ENCODE data around the gene KIF6.

Gene KIF6

GRCh38 chr6:39319621-39320362 lies 405.4 kb downstream of the KIF6 start:
- POLR2A ChIA-PET = no interaction called here
- CTCF ChIA-PET = interaction anchor here (0.6 to 1.6 kb wide), 2 partner anchors 10 to 156 kb away, joined by 5 to 11 read pairs; no protein-coding TSS in a partner anchor
- no peaks in the 10 kb centered on the region for H3K4me1 ChIP-seq (ENCODE audit: control insufficient read depth, insufficient read depth, low read length)
- no peaks in the 10 kb centered on the region for H3K9me3 ChIP-seq (ENCODE audit: control insufficient read depth, insufficient read depth, low read depth, low read length)
- H3K36me3 ChIP-seq (ENCODE audit: control insufficient read depth in 2 of 2, insufficient read depth in 1 of 2, low read length in 2 of 2) = no peaks in the 10 kb centered on the region
- no peak for TF ChIP-seq ZNF174 (tag by site-specific recombination; IDR thresholded peaks at IDR 0.05)
- TF ChIP-seq SCRT2 (tag by site-specific recombination; IDR thresholded peaks at IDR 0.05) = no peak
- no peak for TF ChIP-seq ZNF133 (tag by site-specific recombination; IDR thresholded peaks at IDR 0.05)
- no peak for TF ChIP-seq ZNF138 (tag by site-specific recombination; IDR thresholded peaks at IDR 0.05; ENCODE audit: borderline replicate concordance)
- TF ChIP-seq ZBTB20 (tag by site-specific recombination; IDR thresholded peaks at IDR 0.05) = no peak
- TF ChIP-seq ZNF324 (tag by site-specific recombination; IDR thresholded peaks at IDR 0.05) = no peak
- no peak for TF ChIP-seq ZNF335 (tag by site-specific recombination; conservative IDR thresholded peaks at IDR 0.05)
- TF ChIP-seq ZNF214 (tag by site-specific recombination; IDR thresholded peaks at IDR 0.05; ENCODE audit: borderline replicate concordance) = no peak
- TF ChIP-seq ZNF626 (tag by site-specific recombination; IDR thresholded peaks at IDR 0.05) = no peak
- TF ChIP-seq ZBTB10 (tag by site-specific recombination; IDR thresholded peaks at IDR 0.05) = no peak
- TF ChIP-seq ZNF677 (tag by site-specific recombination; IDR thresholded peaks at IDR 0.05) = no peak
- TF ChIP-seq ZFP3 (tag by site-specific recombination; IDR thresholded peaks at IDR 0.05; ENCODE audit: low read depth) = no peak
- TF ChIP-seq ZNF280D (tag by site-specific recombination; IDR thresholded peaks at IDR 0.05) = no peak
- no peak for TF ChIP-seq ZNF221 (tag by site-specific recombination; IDR thresholded peaks at IDR 0.05; ENCODE audit: borderline replicate concordance)
- TF ChIP-seq ZNF202 (tag by site-specific recombination; IDR thresholded peaks at IDR 0.05; ENCODE audit: borderline replicate concordance) = no peak
- TF ChIP-seq GLIS2 (tag by site-specific recombination; IDR thresholded peaks at IDR 0.05) = no peak
- no peak for TF ChIP-seq ZNF140 (tag by site-specific recombination; IDR thresholded peaks at IDR 0.05)
- TF ChIP-seq ZNF529 (tag by site-specific recombination; IDR thresholded peaks at IDR 0.05; ENCODE audit: insufficient replicate concordance) = no peak
- no peak for TF ChIP-seq ZSCAN23 (tag by site-specific recombination; IDR thresholded peaks at IDR 0.05)
- TF ChIP-seq GLIS1 (tag by site-specific recombination; IDR thresholded peaks at IDR 0.05) = no peak
- no peak overlapping the region for H3K4me3 ChIP-seq (ENCODE audit: low read depth, low read length)
- H3K27ac ChIP-seq (ENCODE audit: extremely low read depth, low read depth, low read length) = no peak overlapping the region

GRCh38 chr6:39317256-39317655 lies 408.0 kb downstream of the KIF6 start:
- Histone ChIP-seq H3K4me1 (ENCODE audit: control insufficient read depth, insufficient read depth, low read length) (no peaks in the 10 kb centered on the region), H3K36me3 (ENCODE audit: control insufficient read depth in 2 of 2, insufficient read depth in 1 of 2, low read length in 2 of 2) (no peaks in the 10 kb centered on the region), H3K27ac (ENCODE audit: extremely low read depth, low read depth, low read length) (no peak overlapping the region), H3K9me3 (ENCODE audit: control insufficient read depth, insufficient read depth, low read depth, low read length) (no peaks in the 10 kb centered on the region), H3K4me3 (ENCODE audit: low read depth, low read length) (no peak overlapping the region)
- TF ChIP-seq KLF9 (tag by site-specific recombination; IDR thresholded peaks at IDR 0.05; ENCODE audit: low read depth) (no peak), ZNF138 (tag by site-specific recombination; IDR thresholded peaks at IDR 0.05; ENCODE audit: borderline replicate concordance) (no peak)
- ChIA-PET CTCF (interaction anchor here (0.6 to 1.2 kb wide), 3 partner anchors 15 to 344 kb away, joined by 3 read pairs; no protein-coding TSS in a partner anchor), POLR2A (no interaction called here)
